HG02759 (cell line): ENCODE data around the gene CELA2B.
"Not testable (repeated sequence)": the region's sequence is repeated elsewhere in the genome, so short reads cannot be mapped to it uniquely, and the experiment has no call there.

Experiments used
- ATAC-seq: cut with Tn5 transposase; IDR thresholded peaks from one replicate; pipeline ENCODE4 v1.9.1; 2021; ENCODE audit warnings: mild to moderate bottlenecking, moderate library complexity; ENCODE audit not compliant: unreplicated experiment

The CELA2B gene

GRCh38 chr1:15475752-15476314 lies at the start of gene CELA2B:
Gene CELA2B, plus strand, starts transcription at chr1:15476104. Its CDS starts 22 bp downstream, at chr1:15476126.
- no peak for ATAC-seq

DNA sequence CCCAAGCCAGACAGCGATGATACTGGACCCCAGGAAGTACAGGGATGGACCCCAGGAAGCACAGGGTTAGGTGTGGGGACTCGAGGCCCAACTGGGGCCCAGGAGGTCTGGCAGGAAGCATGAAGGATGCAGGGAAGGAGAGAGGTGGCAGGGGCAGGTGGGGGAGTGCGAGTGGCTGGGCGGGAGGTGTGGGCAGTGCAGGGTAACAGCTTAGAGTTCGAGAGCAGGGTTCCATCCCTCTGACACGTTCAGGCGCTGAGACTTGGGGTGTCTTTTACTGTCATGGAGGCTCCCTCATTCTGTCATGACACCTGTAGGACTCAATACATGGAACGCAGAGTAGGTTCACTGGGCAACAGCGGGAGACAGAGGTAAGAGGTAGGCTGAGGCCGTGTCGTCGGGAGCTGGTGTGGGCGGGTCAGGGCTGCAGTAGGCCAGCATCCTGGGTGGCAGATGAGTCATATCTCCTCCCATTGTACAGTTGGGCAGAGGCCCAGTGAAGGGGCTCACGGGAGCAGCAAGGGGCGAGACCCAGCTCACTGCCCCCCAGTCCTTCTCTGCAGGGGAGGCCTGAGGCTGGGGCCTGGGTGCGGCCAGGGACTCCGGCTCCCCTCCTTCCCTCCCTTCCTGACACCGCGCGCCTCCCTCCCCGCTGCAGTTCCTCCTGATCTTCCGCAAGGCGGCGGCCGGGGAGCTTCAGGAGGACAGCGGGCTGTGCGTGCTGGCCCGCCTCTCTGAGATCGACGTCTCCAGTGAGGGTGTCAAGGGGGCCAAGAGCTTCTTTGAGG lies 49.2 kb upstream of the CELA2B start:
- ATAC-seq: no peak

- no peak for ATAC-seq
Observed at GRCh38 chr1:15427280-15427666, 48.6 kb upstream of the CELA2B start.

DNA sequence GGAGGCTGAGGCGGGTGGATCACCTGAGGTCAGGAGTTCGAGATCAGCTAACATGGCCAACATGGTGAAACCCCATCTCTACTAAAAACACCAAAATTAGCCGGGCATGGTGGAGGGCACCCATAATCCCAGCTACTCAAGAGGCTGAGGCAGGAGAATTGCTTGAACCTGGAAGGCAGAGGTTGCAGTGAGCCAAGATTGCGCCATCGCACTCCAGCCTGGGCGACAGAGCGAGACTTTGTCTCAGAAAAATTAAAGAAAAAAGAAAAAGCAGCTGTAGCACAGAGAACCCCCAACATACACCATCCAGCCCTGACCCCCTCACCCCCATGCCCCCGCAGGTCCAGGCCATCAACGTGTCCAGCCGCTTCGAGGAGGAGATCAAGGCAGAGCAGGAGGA lies 47.7 kb upstream of the CELA2B start:
- not testable (repeated sequence) for ATAC-seq

DNA sequence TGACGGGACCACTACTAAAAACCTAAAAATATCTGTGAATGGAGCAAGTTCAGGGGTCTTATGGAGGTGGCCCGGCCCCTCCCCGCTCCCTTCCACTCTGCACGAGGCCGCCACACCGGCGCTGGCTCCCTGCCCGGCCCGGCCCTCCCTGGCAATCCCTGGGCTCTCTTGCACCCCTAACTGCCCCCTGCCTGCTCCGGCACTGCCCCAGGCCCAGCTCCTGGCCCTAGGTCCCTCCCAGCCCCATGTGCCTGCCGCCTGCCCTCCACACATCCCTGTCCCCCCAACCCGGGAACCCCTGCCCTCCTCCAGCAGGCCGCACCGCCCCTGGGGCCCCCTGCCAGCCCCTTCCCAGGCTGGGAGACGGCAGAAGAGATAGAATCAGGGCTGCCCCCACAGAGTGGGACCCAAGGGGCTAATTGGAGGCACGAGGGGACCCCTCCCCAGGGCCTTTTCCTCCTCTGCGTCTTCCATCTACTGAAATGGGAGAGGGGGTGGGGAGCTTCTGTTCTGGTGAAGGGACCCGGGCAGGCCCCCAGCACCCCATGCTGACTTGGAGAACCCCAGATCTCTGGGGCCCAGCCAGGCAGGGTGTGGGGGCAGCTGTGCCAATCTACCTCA lies 47.0 kb upstream of the CELA2B start:
- no peak for ATAC-seq

DNA sequence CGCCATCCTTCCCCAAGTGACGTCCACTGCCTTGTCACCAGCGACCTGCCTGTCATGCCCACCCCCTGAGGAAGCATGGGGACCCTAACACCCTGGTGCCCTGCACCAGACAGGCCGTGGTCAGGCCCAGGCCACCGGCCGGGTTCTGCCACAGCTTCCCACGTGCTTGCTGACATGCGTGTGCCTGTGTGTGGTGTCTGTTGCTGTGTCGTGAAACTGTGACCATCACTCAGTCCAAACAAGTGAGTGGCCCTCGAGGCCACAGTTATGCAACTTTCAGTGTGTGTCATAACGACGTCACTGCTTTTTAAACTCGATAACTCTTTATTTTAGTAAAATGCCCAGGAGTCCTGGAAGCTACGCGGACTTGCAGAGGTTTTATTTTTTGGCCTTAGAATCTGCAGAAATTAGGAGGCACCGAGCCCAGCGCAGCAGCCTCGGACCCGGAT lies 46.2 kb upstream of the CELA2B start:
- no peak for ATAC-seq

DNA sequence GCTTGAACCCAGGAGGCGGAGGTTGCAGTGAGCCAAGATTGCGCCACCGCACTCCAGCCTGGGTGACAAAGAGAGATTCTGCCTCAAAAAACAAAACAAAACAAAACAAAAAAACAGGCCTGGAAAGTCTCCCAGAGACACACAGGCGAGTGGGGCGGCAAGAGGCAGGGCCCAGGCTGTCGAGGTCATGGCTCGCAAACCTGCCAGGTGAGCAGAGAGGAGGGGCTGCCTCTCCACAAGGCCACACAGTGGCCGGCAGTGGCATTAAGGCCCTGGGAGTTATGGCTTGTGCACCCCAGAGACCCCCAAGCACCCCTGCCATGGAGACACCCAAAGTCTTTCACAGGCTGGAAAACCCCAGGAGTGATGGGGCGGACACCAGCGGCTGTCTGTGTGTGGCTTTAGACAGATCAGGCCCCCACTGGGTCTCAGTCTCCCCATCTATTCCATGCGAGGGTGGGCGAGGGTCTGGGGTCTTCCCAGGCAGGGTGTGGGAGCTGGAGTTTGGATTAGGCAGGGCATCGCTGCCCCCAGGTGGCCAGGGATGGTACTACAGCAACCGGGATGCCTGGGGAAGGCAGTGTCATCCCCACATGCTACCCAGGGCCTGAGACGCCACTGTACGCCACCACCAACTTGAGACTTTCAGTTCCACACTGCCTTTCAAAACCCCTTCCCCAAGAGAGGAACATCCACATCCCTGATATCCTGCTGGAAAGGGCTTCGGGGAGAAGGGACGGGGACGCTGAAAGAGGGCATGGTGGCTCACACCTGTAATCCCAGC lies 44.9 kb upstream of the CELA2B start:
- ATAC-seq: no peak

- ATAC-seq: no peak
Observed at GRCh38 chr1:15431571-15431948, 44.3 kb upstream of the CELA2B start.

GRCh38 chr1:15432324-15432723 lies 43.6 kb upstream of the CELA2B start:
- ATAC-seq: no peak

- ATAC-seq: no peak
Observed at GRCh38 chr1:15433471-15433870, 42.4 kb upstream of the CELA2B start.

DNA sequence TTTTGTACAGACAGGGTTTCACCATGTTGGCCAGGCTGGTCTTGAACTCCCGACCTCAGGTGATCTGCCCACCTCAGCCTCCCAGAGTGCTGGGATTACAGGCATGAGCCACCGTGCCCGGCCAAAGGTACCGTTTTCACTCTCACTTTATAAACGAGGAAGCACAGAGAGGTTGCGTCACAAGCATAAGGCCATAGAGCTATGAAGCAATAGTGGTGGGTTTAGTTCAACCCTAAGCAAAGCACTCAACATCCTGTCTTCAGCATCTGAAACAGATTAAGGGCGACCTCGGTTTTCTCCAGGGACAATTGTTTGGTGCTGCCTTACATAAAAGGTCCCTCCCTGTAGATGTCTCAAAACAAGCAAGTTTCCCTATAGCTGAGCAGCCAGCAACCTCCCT lies 41.2 kb upstream of the CELA2B start:
- not testable (repeated sequence) for ATAC-seq

DNA sequence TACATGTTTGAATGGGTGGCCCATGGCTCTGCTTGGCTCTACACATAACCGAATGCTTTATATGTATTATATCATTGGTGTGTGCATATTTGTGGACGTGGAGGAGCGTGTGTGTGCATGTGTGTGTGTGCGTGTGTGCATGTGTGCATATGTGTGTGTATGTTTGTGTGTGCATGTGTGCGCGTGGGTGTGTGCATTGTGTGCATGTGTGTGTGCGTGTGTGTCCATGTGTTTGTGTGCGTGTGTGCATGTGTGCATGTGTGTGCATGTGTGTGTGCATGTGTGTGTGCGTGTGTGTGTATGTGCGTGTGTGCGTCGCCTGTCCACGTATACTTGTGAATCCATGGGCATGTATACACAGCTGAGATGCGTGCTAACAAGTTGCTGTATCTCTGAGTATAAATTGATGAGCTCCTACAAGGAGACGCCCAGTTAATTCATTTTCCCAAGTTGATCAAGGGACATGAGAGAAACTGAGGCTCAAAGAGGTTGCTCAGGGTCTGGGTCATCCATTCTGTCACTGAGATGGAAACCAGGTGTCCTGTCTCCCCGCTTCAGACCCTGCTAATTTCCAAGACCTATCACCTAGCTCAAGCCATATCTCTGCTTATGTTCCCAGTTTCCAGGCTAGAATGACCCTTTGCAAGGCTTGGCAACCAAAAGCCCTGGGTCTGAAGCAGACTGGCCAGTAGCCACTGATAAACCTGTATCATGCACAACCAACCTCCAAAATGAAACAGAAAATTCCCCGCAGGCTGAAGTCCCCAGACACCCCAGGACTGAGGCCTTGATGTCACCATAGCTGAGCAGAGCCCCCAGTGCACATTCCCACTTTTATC lies 40.4 kb upstream of the CELA2B start:
- ATAC-seq: no peak

GRCh38 chr1:15436881-15437442 lies 38.9 kb upstream of the CELA2B start:
- no peak for ATAC-seq

GRCh38 chr1:15439325-15439724 lies 36.6 kb upstream of the CELA2B start:
- ATAC-seq: no peak

- no peak for ATAC-seq
Observed at GRCh38 chr1:15440357-15440756, 35.5 kb upstream of the CELA2B start.

DNA sequence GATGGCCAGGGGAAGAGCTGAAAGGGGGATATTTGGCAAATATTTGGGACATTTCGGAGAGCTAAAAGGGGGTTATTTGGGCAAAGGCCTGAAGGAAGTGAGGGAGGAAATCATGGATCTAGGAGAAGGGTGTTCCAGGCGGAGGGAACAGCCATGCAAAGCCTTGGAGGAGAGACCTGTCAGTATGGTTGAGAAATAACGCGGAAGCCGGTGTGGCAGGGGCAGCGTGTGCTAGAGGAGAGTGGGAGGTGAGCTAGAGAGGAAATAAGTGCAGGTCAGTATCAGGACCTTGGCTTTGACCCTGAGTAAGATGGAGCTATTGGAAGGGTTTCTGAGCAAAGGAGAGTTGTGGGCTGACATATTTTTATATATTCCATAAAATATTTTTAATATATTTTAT lies 34.7 kb upstream of the CELA2B start:
- no peak for ATAC-seq

- ATAC-seq: no peak
Observed at GRCh38 chr1:15442119-15442518, 33.8 kb upstream of the CELA2B start.

DNA sequence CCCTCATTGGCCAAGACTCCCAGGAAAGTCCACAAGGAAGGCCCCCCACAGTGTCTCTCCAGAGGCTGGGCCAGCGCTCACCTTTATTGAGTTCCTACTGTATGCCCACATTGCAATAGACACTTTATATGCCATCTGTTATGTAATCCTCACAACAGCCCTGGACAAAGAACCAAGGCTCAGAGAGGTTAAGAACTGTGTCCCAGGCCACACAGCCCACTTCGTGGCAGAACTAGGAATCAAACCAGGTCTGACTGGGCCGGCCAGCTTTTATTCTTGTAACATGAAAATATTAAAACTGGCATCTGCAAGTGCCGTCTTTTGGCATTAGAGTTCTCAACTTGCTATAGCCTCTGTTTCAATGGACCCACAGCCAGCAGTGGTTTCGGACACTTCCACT lies 33.1 kb upstream of the CELA2B start:
- no peak for ATAC-seq

- no peak for ATAC-seq
Observed at GRCh38 chr1:15443281-15443680, 32.6 kb upstream of the CELA2B start.
